SK-N-MC (cell line): ENCODE results near the gene SENP2.
"Not testable (repeated sequence)": the region's sequence is repeated elsewhere in the genome, so short reads cannot be mapped to it uniquely, and the experiment has no call there.

Experiments
- DNase-seq: peaks from one replicate; pipeline ENCODE4 v3.0.0-alpha.2; 2011; ENCODE audit warnings: low read depth, low spot score
- H3K27ac ChIP-seq: fragments of 200-600 bp; sonication (generic); 2 replicates; pipeline ENCODE4 v1.5.1; 2016; ENCODE audit warnings: mixed run types
- H3K36me3 ChIP-seq: fragments of 200-600 bp; sonication (generic); 2 replicates; pipeline ENCODE4 v1.6.1; 2017; ENCODE audit warnings: antibody characterized with exemption, low read length, mixed read lengths; ENCODE audit not compliant: insufficient read depth
- H3K4me3 ChIP-seq: fragments of 200-600 bp; sonication (generic); 2 replicates; pipeline ENCODE4 v1.5.1; 2016
- H3K9ac ChIP-seq: fragments of 200-600 bp; sonication (generic); 2 replicates; pipeline ENCODE4 v1.8.0; 2017; ENCODE audit warnings: mixed run types, mixed read lengths; ENCODE audit not compliant: insufficient read length
- H3K9me3 ChIP-seq: fragments of 200-600 bp; sonication (generic); 2 replicates; pipeline ENCODE4 v1.6.1; 2017; ENCODE audit warnings: low read depth, mild to moderate bottlenecking, antibody characterized with exemption, low read length, moderate library complexity, mixed read lengths
- EZH2 ChIP-seq: fragments of 200-600 bp; sonication (generic); IDR thresholded peaks from one replicate; pipeline ENCODE4 v1.6.1; 2017; ENCODE audit warnings: antibody characterized with exemption
- FOXP2 ChIP-seq: optimal IDR thresholded peaks from 2 replicates; pipeline ENCODE3; 2011; ENCODE audit warnings: mild to moderate bottlenecking, moderate library complexity; ENCODE audit not compliant: insufficient read depth; ENCODE audit errors: extremely low read length, control extremely low read depth
- POLR2AphosphoS5 ChIP-seq: IDR thresholded peaks from 2 replicates; pipeline ENCODE4 v1.6.1; 2012; ENCODE audit warnings: mild to moderate bottlenecking, low read depth, low read length, borderline replicate concordance

The SENP2 gene

GRCh38 chr3:185555860-185556347 is 30.2 kb upstream of the SENP2 start:
- Histone ChIP-seq H3K4me3 (no peak overlapping the region), H3K27ac (no peak overlapping the region), H3K36me3 (no peaks in the 10 kb centered on the region), H3K9ac (no peak overlapping the region), H3K9me3 (no peaks in the 10 kb centered on the region)
- no peak for TF ChIP-seq EZH2
- no peak for TF ChIP-seq POLR2AphosphoS5
- no peak for TF ChIP-seq FOXP2
- DNase-seq = no peak

- not testable (repeated sequence) for DNase-seq, H3K4me3 ChIP-seq, H3K27ac ChIP-seq, H3K9me3 ChIP-seq, H3K9ac ChIP-seq, H3K36me3 ChIP-seq
Observed at GRCh38 chr3:185556640-185557039, 29.5 kb upstream of the SENP2 start.

DNA sequence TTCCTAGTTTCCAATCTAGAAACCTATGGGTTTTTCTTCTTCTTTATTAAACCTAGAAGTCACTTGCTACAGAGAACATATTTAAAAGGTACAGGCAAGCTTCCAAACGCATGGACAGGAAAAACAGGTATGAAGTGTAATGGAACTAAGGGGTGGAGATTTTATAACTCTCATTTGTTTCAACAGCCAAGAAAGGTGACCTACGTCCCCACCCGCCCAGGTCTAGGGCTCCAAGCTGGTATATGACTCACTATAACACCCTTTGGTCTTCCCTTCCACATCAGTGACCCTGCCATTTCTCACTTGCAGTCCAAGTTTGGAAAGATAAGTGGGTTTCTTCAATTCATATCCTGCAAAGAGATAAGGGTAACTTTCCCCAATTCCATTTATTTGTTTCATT is 27.7 kb upstream of the SENP2 start:
- H3K9ac ChIP-seq = no peak overlapping the region
- TF ChIP-seq EZH2 (no peak), FOXP2 (no peak), POLR2AphosphoS5 (no peak)
- no peak for DNase-seq
- no peaks in the 10 kb centered on the region for H3K36me3 ChIP-seq
- no peak overlapping the region for H3K27ac ChIP-seq
- H3K9me3 ChIP-seq = no peaks in the 10 kb centered on the region
- H3K4me3 ChIP-seq = peak overlapping the region; percentile 69; the same call in 1 of the 2 replicates

DNA sequence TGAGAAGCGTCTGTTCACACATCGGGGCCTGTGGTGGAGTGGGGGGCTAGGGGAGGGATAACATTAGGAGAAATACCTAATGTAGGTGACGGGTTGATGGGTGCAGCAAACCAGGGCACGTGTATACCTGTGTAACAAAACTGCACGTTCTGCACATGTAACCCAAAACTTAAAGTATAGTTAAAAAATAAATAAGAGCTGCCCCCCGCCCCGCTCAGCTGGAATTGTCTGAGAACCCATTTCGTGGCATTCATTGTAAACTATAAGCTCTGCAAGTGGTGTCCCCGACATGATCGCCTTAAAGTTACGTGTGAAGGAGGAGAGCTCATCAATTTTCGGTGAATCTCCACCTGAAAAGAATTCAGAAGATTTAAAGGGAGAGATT is 26.4 kb upstream of the SENP2 start:
- H3K27ac ChIP-seq = no peak overlapping the region
- H3K9ac ChIP-seq = no peak overlapping the region

GRCh38 chr3:185560676-185561075 is 25.4 kb upstream of the SENP2 start:
- H3K9me3 ChIP-seq = no peaks in the 10 kb centered on the region
- TF ChIP-seq POLR2AphosphoS5 (no peak), FOXP2 (no peak)
- DNase-seq = no peak
- no peak overlapping the region for H3K9ac ChIP-seq
- no peak overlapping the region for H3K27ac ChIP-seq
- no peaks in the 10 kb centered on the region for H3K36me3 ChIP-seq
- H3K4me3 ChIP-seq = no peak overlapping the region

More for the DNA sequence above, 26.4 kb upstream of the SENP2 start:
- Histone ChIP-seq H3K36me3 (no peaks in the 10 kb centered on the region), H3K4me3 (peak overlapping the region; percentile 69; the same call in 1 of the 2 replicates), H3K9me3 (no peaks in the 10 kb centered on the region)
- no peak for TF ChIP-seq EZH2
- no peak for TF ChIP-seq FOXP2
- TF ChIP-seq POLR2AphosphoS5 = no peak
- no peak for DNase-seq

- Histone ChIP-seq H3K27ac (no peak overlapping the region), H3K4me3 (0 out of 2 replicates have a peak overlapping the region, but pooled peaks have one; percentile 1), H3K36me3 (no peaks in the 10 kb centered on the region), H3K9ac (no peak overlapping the region), H3K9me3 (no peaks in the 10 kb centered on the region)
- TF ChIP-seq POLR2AphosphoS5 = no peak
- no peak for TF ChIP-seq FOXP2
- no peak for TF ChIP-seq EZH2
- DNase-seq = no peak
Observed at GRCh38 chr3:185561374-185561943, 24.6 kb upstream of the SENP2 start.

GRCh38 chr3:185561958-185562357 is 24.1 kb upstream of the SENP2 start:
- Histone ChIP-seq H3K36me3 (no peaks in the 10 kb centered on the region), H3K9me3 (no peaks in the 10 kb centered on the region), H3K4me3 (0 out of 2 replicates have a peak overlapping the region, but pooled peaks have one; percentile 1), H3K27ac (no peak overlapping the region), H3K9ac (no peak overlapping the region)
- TF ChIP-seq POLR2AphosphoS5 (no peak), FOXP2 (no peak), EZH2 (no peak)
- no peak for DNase-seq

DNA sequence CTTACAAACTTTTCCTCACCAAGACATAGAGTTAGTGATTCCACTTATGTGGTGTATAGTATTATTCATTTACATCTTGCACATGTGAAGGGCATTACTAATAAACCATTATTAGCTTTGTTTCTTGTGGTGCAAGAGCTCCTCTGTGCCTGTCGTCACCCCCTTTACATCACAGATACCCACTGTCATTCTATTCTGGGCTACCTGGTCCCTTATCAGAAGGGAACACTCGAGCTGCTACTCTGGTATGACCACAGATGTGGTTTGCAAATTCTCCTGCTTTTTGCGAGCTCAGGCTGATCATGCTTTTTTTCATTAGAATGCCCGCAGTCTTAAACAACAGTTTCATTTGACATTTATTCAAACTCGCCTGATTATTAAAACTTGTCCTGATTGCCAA is 13.9 kb upstream of the SENP2 start:
- no peak for DNase-seq
- H3K36me3 ChIP-seq = no peaks in the 10 kb centered on the region
- H3K9ac ChIP-seq = no peak overlapping the region
- TF ChIP-seq POLR2AphosphoS5 (no peak), EZH2 (no peak), FOXP2 (no peak)
- no peak overlapping the region for H3K27ac ChIP-seq
- H3K9me3 ChIP-seq = no peaks in the 10 kb centered on the region
- H3K4me3 ChIP-seq = no peak overlapping the region

- H3K4me3 ChIP-seq, H3K9ac ChIP-seq, H3K27ac ChIP-seq, H3K36me3 ChIP-seq, DNase-seq, H3K9me3 ChIP-seq: not testable (repeated sequence)
Observed at GRCh38 chr3:185575108-185575869, 10.8 kb upstream of the SENP2 start.
